ENCODE results near the gene DPYSL3.

- TF ChIP-seq CTCF (IDR thresholded peaks at IDR 0.05; ENCODE audit: extremely low read depth in 1 of 2, insufficient read depth in 1 of 2, low read depth in 1 of 2, low read length in 2 of 2) (no peak), POLR2A (IDR thresholded peaks at IDR 0.05; ENCODE audit: low read depth, low read length) (no peak), EZH2 (IDR thresholded peaks at IDR 0.05; ENCODE audit: borderline replicate concordance, low read depth, low read length, severe bottlenecking) (no peak), MAX (IDR thresholded peaks at IDR 0.05; ENCODE audit: insufficient read depth, insufficient read length) (no peak), MYC (IDR thresholded peaks at IDR 0.05; ENCODE audit: low read depth, low read length) (no peak), POLR2AphosphoS5 (IDR thresholded peaks at IDR 0.05; ENCODE audit: insufficient read depth, low read depth, low read length) (no peak), FOS (IDR thresholded peaks at IDR 0.05; ENCODE audit: borderline replicate concordance, insufficient read depth, low read length) (no peak)
Observed at GRCh38 chr5:147410496-147411358, 99.1 kb downstream of the DPYSL3 start.
